Hematopoietic multipotent progenitor cell (in vitro differentiated cells): ENCODE measurements around the gene TANC1. TPM values are rescaled to one million over a fixed set of nuclear protein-coding genes. Genes with fewer than 3 reads are reported as not detected.
A peak's percentile ranks its signal among the peaks of the same experiment; 100 is the strongest.

Experiments
- DNase-seq, 3 donors: peaks; one replicate each; pipeline ENCODE4 v3.0.0-alpha.2; 2011 to 2015; ENCODE audit warnings: low read depth in 2 of 3, low spot score in 2 of 3
- total RNA-seq: library from RNA; depleted of rRNA; stranded (reverse); fragments of >200 nt; gene quantifications from one replicate; pipeline ENCODE4 v1.2.3, GENCODE V29; 2012

Gene TANC1
- total RNA-seq, 1 donor: 7.3 TPM

DNA sequence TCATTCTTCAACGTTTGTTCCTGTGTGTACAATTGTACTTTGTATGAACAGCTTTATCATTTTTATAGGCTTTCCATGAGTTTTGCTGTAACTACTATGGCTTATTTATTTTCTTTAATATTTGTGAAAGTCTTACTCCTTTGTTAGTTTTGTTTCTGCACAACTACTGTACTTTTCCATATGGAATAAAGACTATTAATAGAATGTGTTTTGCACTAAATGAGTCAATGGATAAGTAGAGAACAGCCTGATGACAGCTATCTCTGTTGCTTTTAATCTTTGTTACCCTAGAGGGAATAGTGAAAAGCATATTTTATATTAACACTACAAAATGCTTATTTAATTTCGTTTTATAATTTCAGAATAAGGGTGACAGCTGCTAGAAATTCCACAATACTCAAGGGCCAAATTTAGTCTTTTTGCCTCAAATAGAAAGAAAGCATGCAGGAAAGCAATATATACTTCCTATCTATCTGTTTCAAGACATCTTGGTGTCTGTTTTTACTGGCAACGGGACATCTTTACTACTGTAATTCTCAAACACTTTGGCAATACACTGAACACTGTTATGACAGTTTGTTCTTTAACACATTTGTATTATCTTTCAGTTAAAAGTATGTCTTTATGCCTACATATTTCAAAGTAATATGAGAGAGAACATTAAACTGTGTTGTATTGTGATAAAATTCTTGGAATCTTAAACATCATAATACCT, 264.2 kb downstream of the TANC1 start:
- DNase-seq: no peak

DNA sequence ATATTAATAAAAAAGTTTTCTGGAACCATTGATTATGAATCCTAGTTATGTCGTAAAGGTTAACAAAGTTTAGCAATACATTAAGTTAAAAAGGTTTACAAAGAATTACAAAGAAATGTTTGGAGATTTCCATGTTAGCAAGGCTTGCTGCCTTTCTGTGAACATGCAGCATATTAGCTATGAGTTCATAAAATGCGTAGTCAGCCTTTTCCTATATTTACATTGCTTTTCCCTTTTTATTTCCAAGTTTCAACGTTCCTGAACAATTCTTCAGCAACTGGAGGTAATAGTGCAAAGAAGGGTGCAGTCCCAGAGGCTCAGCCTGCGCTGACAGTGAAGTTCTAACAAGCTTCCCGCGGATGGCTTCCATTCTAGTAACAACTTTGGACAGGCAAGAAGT, 266.4 kb downstream of the TANC1 start:
- no peak for DNase-seq

DNA sequence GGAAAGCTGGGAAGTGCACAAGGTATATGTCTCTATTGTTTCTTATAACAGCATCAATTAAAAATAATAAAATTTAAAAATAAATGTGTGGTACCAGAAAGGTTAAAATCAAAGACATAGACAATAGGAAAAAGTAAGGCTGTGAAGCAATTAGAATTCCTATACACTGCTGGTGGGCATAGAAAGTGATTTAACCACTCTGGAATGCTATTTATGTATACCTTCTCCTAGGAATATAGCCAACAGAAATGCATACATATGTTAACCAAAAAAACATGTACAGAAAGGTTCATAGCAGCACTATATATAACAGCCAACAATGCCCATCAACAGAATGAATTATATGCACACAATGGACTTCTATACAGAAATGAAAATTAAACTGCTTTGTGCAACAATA, 275.1 kb downstream of the TANC1 start:
- no peak for DNase-seq

DNA sequence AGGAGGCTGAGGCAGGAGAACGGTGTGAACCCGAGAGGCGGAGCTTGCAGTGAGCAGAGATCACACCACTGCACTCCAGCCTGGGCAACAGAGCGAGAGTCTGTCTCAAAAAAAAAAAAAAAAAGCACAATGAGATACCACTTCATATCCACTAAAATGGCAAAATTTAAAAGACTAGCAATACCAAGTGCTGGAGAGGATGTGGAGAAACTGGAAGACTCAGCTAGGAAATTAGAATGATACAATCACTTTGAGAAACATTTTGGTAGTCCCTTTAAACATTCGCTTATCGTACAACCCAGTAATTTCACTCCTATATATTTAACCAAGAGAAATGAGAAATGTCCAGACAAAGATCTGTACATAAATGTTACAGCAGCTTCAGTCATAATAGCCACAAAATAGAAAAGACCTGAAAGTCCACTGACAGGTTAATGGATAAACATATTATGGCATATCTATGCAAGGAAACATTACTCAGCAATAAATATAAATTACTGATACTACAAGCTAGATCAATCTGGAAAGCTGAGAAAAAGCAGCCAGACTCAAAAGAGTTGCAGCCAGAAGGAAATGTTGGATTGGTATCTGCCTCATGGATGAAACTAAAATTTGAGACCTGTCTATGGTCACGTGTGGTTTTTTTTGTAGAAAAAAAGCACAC, 278.0 kb downstream of the TANC1 start:
- no peak for DNase-seq

DNA sequence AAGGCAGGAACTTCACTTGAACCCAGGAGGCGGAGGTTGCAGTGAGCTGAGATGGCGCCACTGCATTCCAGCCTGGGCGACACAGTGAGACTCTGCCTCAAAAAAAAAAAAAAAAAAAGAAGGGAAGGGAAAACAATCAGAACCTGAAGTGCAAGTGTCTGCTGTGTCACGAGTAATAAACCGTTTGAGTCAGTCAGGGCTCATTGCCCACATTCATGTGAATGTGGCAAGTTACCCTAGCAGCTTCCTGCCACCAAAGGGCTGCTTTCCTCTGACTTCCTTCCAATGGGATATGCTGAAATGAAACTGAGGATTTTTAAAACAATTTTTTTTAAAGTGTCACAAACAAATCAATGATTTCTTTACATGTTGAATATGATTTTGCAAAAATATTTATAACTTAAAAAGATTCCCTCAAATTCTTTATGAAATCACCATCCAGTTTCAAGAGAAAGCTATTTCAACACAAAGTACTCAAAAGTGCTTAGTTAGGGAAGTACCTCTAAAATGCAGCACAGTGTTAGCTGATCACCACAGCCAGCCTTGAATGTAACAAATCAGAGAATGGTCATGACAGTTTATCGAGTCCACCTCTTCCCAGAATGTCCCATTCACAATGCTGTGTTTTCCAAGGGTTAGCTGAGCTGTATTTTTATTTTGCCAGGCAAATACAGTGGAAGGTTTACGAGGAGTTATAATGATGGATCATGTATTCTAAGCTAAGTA, 281.7 kb downstream of the TANC1 start:
- DNase-seq: peak in 2 of 3 donors; percentile 75 to 81

DNA sequence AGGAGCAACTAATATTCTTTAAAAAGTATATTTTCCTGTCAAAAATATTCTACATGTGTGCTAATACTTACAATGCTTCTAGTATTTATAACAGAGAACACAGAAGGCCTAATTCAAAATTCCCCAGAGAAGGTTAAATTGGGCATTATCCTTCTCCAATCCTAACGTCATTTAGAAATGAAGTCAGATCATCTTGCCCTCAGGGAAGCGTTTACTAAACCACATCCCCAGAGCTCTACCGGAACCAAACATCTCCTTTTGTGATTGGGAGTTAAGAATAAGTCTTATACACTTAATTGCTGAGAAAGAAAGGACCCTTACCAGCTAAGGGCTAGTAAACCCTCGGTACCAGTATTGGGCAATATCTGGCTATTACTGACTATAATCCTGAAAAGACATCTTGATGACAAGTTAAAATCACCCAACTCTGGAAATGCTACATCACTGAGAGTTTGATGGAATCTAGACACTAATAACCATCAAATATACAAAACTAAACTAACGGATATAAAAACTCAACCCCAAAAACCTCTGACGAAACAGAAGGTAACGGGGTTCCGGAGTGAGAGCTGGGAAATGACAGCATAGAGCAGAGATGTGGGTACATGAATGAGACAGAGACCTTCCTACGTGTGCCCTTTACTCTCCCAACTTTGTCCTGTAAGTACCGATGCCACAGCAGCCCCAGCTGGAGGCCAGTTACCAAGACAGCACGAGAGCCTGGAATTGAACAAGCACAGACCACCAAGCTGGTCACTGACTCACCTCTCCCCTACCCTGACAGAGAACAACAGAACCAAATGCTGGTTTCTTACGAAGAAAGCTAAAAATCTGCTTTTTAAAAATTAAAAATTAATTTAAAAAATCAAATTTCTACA, 283.1 kb downstream of the TANC1 start:
- DNase-seq: no peak

DNA sequence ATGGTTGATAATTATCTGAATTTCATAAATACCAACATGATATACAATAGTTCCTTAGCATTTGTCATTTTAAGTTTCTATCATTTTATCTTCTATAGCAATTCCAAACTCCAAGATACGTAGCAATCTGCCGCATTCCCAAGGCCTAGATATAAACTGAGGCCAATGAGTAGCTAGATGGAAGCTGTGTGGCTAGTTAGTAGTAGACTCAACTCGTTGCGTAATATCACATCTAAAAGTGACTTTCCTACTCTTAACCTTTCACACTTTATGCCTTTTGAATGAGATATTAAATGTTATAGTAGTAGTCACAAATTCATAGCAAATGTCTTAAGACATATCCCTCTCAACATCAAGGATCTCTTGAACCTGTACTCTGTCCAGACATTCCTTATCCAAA, 284.5 kb downstream of the TANC1 start:
- no peak for DNase-seq

DNA sequence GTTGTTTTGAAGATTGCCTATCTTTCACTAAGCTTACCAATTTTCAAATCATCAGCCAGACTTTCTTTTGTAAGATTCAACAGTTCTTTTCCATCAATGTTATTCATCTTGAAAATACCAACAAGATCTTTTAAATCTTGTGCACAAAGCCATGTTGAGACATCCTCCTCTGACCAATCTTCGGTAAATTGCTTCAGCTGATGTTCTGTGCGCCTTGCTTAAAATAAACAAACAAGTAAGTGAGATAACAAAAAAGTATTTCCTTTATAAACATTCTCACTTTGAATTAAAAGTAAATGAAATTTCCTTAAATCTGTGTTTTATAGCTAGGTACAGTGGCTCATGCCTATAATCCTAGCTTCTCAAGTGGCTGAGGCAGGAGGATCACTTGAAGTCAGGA, 287.7 kb downstream of the TANC1 start:
- no peak for DNase-seq

DNA sequence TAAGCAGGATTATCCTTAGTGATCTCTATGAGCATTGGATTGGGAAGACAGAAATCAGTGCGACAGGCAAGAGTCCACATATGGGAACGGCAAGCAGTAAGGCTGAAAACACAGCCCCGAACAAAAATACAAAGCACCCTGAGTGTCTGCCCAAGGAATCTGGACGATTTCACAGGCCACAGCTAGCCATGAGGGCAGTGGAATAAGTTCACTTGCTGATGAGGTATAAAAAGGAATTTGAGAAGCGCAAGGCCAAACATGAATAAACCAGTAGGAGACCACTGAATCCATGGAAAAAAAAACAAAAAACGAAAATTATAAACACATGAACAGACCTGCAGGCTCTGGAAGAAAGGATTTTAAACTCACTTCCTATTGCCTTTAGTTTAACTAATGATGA, 293.8 kb downstream of the TANC1 start:
- DNase-seq: no peak

DNA sequence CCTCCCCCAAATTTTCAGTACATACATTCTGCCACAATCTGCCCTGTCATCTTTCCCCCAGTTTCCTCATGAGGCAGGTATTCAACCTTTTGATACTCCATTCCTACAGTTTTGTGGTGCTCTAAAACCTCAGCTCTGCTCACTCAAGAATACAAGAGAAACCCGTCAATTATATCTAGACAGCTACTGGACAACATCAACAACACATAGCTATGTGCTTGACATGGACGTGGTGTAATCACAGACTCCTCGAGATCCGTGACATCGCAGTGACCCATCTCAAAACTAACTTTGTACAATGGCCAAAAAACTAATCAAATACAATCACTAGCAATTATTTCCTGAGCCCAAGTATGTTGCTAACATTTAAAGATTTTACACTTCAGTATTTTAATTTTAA, 294.5 kb downstream of the TANC1 start:
- DNase-seq: no peak

DNA sequence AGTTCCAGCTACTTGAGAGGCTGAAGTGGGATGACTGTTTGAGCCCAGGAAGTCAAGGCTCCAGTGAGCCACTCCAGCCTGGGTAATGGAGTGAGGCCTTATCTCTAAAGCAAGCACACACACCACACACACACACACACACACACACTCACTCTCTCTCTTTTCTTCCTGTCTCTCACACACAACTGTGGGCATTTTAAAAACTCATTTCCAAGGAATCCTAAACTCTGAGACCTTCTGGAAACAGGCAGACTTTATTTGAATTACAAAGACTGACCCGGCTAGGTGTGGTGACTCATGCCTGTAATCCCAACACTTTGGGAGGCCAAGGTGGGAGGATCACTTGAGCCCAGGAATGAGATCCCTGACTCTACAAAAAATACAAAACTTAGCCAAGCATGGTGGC, 296.7 kb downstream of the TANC1 start:
- no peak for DNase-seq

DNA sequence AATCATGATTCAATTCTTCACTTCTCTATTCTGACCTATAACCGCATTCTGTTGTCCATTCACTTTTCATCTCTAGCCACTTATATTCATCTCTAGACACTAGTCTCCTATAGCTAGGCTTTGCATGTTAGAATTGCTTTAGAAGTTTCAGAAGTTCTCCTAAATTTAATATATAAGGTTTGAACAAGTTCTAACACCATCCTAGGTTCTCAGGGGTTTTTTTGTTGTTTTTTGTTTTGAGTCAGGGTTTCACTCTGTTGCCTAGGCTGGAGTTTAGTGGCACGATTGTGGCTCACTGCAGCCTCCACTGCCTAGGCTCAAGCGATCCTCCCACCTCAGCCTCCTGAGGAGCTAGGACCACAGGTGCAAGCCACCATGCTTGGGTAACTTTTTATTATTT, 298.1 kb downstream of the TANC1 start:
- no peak for DNase-seq

DNA sequence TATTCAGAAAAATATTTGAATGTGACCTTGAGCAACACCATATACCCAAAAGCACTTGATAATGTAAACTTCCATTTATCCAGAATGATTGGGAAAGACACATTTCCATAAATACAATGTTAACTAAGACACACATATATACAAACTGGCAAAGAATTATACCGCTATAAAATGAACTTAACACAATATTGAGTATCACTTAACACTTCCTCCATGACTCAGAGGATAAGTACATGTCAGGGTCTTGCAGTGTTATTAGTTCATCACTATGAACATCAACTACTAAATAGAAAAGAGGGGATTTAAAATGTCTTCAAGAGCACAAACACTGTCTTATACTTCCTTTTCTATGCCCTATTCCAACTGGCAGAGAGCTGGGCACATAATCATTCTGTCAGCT, 299.5 kb downstream of the TANC1 start:
- no peak for DNase-seq

DNA sequence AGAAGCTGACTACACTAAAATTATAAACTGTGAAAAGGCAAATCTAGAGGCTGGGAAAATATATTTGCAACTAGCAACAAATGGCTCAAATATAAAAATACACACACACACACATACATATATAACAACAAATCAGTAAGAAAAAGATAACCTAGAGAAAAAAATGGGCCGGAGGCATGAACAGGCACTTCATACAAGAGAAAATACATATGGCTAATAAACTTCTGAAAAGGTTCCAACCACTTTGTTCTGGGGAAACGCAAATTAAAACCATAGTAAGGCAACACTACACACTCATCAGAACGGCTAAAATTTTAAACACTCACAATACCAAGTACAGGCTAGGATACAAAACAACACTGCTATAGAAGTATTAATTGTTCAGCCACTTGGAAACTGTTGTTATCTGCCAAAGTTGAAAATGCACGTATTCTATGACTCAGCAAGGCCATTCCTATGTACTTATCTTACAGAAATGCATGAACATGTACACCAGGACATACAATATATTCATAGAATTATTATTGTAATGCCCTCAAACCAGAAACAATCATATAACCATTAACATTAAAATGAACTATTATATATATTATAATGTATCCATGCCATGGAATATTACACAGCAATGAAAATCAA, 302.4 kb downstream of the TANC1 start:
- no peak for DNase-seq

DNA sequence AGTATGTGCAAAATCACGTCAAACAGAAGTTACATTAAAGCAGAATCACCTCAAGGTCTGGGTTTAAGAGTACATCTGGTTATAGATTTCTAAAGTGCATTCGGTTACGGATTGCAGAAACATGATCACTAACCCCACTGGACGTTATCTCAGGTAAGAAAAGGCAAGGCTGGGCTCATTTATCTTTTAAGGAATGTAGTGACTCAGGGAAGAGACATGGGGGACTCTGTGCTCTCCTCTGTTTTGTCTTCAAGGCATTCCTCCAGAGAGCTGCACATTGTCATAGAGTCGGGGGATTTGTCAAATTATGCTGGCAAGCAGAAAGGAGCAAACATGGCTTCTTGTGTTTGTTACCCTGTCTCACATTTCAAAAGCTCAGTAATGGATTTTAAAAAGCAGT, 303.7 kb downstream of the TANC1 start:
- no peak for DNase-seq

DNA sequence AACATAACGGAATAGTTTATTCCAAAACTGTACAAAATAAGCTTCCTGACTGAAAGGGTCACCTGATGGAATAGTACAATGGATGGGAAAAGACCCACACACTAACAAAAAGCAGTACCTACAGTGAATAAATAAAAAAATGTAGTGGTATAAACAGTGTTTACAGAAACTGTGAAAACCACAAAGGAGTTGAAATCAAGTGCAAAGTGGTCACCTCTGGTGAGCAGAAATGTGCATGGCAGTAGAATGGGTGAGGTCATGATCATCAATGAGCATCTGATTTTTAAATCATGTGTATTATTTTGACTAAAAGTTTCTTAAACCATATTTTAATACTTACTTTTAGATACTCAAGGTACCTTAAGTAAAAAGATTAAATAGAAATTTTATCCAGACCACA, 306.7 kb downstream of the TANC1 start:
- no peak for DNase-seq

DNA sequence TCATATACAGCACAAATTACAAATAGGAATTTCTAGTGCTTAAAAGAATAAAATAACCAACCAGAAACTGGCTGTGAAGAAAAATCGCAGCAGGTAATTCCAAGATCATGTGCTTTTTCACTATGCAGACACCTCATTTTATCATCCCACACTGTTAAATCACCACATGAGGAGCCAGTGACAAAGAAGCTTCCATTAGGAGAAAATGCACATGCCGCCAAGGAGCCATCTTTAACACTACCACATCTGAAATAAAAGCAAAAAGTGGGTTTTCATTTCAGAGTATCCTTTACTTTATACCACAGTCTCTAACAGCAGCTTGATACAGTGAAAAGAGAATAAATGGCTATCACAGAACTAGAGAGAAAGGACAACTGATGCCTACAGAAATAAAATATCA, 311.3 kb downstream of the TANC1 start:
- no peak for DNase-seq

DNA sequence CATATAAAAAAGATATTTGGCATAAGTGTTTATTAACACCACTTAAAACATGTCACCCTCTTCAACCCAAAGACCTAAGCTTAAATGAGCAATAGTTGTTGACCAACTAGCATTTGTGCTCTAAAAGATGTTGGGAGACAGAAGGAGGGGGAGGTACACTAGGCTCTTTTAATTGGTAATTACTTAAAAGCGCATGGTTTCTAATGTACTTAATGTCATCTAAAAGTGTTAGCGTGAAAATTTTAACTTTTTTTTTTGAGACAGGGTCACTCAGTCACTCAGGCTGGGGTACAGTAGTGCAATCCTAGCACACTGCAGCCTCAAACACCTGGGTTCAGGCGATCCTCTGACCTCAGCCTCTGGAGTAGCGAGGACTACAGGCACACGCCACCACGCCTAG, 312.6 kb downstream of the TANC1 start:
- DNase-seq: no peak
